ENCODE results near the gene B3GALT2. TPM values are rescaled to one million over a fixed set of nuclear protein-coding genes. Genes with fewer than 3 reads are reported as not detected.
"Not testable (repeated sequence)": the region's sequence is repeated elsewhere in the genome, so short reads cannot be mapped to it uniquely, and the experiment has no call there.

B3GALT2 gene
- total RNA-seq, 1 donor from 2014 or later = not detected

DNA sequence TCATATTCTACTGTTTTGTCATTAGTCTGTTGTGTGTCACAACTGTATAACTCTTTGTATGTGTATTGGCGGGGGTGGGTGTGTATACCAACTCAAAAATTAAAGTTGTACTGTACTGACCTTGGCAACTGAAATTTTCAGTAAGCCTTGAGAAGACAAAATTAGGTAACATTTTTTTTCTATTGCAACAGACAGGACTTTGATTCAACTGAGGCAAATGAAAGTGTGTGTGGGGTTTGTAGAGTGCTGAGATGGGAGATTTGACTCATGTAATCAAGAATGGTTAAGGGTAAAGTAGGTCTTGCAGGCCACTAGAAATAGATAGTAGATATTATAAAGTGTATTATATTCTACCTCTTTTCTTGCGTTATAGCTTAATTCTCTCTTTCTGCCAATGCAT, 14.6 kb upstream of the B3GALT2 start:
- no peak for DNase-seq (ENCODE audit: low spot score in 2 of 2)
- Histone ChIP-seq H3K4me3 (no peak overlapping the region), H3K36me3 (peaks cover 2 to 10% of the 10 kb centered on the region in 2 donors), H3K9me3 (no peaks in the 10 kb centered on the region), H3K27me3 (no peaks in the 10 kb centered on the region), H3K4me1 (no peaks in the 10 kb centered on the region), H3K27ac (no peak overlapping the region)
- TF ChIP-seq, protein P1, sequence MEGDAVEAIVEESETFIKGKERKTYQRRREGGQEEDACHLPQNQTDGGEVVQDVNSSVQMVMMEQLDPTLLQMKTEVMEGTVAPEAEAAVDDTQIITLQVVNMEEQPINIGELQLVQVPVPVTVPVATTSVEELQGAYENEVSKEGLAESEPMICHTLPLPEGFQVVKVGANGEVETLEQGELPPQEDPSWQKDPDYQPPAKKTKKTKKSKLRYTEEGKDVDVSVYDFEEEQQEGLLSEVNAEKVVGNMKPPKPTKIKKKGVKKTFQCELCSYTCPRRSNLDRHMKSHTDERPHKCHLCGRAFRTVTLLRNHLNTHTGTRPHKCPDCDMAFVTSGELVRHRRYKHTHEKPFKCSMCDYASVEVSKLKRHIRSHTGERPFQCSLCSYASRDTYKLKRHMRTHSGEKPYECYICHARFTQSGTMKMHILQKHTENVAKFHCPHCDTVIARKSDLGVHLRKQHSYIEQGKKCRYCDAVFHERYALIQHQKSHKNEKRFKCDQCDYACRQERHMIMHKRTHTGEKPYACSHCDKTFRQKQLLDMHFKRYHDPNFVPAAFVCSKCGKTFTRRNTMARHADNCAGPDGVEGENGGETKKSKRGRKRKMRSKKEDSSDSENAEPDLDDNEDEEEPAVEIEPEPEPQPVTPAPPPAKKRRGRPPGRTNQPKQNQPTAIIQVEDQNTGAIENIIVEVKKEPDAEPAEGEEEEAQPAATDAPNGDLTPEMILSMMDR (IDR thresholded peaks at IDR 0.05) = no peak
- intact Hi-C loops (cut with DNase I) = no loop called here

DNA sequence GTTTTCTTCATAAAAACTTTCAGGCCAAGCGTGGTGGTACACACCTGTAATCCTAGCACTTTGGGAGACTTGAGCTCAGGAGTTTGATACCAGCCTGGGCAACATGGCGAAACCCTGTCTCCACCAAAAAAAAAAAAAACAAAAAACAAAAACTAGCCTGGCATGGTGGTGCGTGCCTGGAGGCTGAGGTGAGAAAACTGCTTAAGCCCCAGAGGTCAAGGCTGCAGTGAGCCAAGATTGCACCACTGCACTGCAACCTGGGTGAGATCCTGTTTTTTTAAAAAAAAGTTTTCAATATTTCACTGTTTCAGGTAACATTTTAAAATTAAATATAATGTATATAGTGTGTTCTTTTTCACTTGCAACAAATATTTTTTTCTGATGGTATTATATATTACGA, 13.5 kb upstream of the B3GALT2 start:
- Histone ChIP-seq H3K4me1 (no peaks in the 10 kb centered on the region), H3K9me3 (no peaks in the 10 kb centered on the region), H3K36me3 (peaks cover 0 to 2% of the 10 kb centered on the region in 2 donors), H3K27me3 (no peaks in the 10 kb centered on the region), H3K4me3 (no peak overlapping the region), H3K27ac (no peak overlapping the region)
- no peak for DNase-seq (ENCODE audit: low spot score in 2 of 2)
- intact Hi-C loops (cut with DNase I) = no loop called here
- TF ChIP-seq, protein P1 (IDR thresholded peaks at IDR 0.05) = no peak

DNA sequence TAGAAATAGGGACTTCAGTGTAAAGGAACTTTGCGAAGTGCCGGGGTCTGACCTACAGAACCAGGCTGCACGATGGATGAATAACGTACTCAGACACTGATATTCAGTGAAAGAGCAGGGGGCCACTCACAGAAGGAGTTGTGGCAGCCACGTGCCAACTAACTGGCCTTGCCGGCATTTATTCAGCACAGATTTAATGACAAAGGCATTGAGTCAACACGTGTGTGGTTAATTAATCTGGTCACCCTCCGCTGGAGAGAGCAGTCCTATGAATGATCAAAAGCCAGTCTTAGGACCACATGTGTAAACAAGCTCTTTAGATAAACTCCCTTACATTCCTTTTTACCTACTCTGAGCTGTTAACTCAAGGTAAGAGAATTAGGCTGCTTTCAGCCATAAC, 6.2 kb upstream of the B3GALT2 start:
- H3K36me3 ChIP-seq = no peaks in the 10 kb centered on the region
- H3K27me3 ChIP-seq = no peaks in the 10 kb centered on the region
- H3K9me3 ChIP-seq = no peaks in the 10 kb centered on the region
- H3K27ac ChIP-seq = no peak overlapping the region
- TF ChIP-seq, protein P1 (IDR thresholded peaks at IDR 0.05) = no peak
- peaks cover 0 to 12% of the 10 kb centered on the region in 2 donors for H3K4me1 ChIP-seq
- H3K4me3 ChIP-seq = no peak overlapping the region
- intact Hi-C loops (cut with DNase I) = no loop called here
- DNase-seq (ENCODE audit: low spot score in 2 of 2) = no peak

DNA sequence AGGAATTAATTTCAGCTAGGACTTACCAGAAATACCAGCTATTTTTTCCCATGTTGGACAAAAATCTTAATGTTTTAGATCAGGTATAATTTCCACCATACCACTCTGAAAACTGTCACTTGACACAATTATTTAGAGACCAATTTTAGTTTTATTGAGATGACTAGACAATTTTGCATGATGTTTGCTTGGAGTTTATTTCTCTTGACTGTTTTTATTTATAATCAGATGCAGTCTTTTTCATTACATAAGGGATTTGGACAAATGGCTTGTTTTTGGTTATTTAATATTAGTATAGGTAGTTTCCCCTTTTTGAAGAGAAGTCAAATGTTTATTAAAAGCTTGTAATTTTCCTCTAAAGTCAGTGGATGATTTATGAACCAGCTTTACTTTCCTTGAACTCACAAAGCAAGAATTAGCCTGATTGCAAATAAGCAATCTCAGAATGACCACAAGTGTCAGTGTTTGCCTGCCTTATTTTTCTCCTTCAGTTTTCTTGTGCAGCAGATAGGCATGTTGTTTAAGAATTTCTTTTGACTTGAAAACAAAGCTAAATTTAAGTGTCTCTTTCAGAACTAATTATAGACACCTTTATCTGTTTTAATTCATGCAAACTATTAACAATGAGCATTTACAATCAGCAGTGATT, 3.8 kb upstream of the B3GALT2 start:
- TF ChIP-seq, protein P1 (IDR thresholded peaks at IDR 0.05) = peak in 1 of 3 experiments; percentile 28
- H3K27ac ChIP-seq = no peak overlapping the region
- intact Hi-C loops (cut with DNase I) = no loop called here
- H3K27me3 ChIP-seq = no peaks in the 10 kb centered on the region
- no peak overlapping the region for H3K4me3 ChIP-seq
- H3K36me3 ChIP-seq = no peaks in the 10 kb centered on the region
- DNase-seq (ENCODE audit: low spot score in 2 of 2) = no peak
- H3K4me1 ChIP-seq = peaks cover 0 to 15% of the 10 kb centered on the region in 2 donors
- no peaks in the 10 kb centered on the region for H3K9me3 ChIP-seq

DNA sequence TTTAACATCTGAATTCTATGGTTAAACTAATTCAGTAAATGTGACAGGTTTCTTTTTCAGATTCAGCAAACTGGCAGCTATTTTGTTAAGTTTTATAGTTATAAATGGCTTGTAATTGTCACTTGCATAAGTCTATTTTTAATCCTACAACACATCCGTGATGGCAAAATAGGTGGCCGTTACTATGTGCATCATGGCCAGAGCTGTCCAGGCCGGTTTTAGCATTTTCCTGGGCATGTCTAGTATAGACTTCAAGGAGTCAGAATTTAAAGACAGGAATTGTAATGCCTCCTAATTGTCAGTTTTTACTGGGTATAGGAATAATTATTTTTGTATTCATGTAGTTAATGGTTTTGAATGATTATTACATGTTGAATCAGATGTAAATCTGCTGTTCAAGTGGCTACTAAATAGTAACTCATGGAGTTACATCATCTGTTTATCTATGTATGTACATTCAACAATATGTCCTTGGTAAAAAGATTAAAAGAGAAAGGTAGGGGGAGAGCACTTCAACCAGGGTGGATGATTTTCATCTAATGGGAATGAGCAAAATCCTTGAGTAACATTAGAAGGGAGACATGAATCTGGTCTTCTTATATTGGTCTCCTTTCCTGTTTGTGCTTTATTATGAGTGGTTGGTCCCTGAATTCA, 3.2 kb upstream of the B3GALT2 start:
- H3K9me3 ChIP-seq = no peaks in the 10 kb centered on the region
- peaks cover 0 to 18% of the 10 kb centered on the region in 2 donors for H3K4me1 ChIP-seq
- TF ChIP-seq, protein P1 (IDR thresholded peaks at IDR 0.05) = no peak
- intact Hi-C loops (cut with DNase I) = no loop called here
- H3K4me3 ChIP-seq = no peak overlapping the region
- H3K27ac ChIP-seq = no peak overlapping the region
- H3K36me3 ChIP-seq = no peaks in the 10 kb centered on the region
- H3K27me3 ChIP-seq = no peaks in the 10 kb centered on the region
- no peak for DNase-seq (ENCODE audit: low spot score in 2 of 2)

DNA sequence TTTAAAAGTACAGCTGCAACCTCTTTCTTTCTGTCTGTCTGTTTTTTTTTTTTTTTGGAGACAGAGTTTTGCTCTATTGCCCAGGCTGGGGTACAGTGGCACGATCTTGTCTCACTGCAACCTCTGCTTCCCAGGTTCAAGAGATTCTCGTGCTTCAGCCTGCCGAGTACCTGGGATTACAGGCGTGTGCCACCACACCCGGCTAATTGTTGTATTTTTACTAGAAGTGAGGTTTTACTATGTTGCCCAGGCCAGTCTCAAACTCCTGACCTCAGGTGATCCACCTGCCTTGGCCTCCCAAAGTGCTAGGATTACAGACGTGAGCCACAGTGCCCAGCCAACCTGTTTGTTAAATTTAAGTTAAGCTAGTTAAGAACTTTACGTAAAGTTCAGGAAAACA, 2.5 kb upstream of the B3GALT2 start:
- H3K9me3 ChIP-seq; H3K27me3 ChIP-seq; H3K36me3 ChIP-seq; intact Hi-C loops (cut with DNase I); H3K27ac ChIP-seq; DNase-seq (ENCODE audit: low spot score in 2 of 2); H3K4me3 ChIP-seq: not testable (repeated sequence)
- peaks cover 0 to 18% of the 10 kb centered on the region in 2 donors for H3K4me1 ChIP-seq

Measured in ascending aorta (tissue), 2 donors.